Measurements from ENCODE around the gene GZF1. TPM values are rescaled to one million over a fixed set of nuclear protein-coding genes. Genes with fewer than 3 reads are reported as not detected.

Gene GZF1
- total and polyA plus RNA-seq, 2 donors from 2014 or later, result 7.7 to 14.1 TPM

DNA sequence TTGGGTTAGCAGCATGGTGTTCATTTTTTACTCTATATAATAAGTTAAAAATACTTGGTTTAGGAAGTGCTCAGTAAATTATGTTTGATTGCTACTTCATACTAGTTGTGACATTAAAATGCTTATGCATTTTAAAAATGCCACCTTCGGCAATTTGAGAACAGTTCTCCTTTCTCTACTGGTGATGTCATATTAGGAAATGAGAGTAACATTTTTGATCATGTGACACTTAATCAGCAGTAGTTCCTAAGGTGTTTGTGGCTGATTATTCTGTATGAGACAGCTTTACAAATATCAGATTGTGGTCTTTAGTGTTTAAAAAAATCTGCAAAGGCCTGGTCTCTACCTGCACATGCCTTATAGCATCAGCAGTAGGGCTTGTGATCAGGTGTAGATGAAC, 4.4 kb downstream of the GZF1 start:
- Histone ChIP-seq H3K4me1 (ENCODE audit: control insufficient read depth in 2 of 3, insufficient read depth in 2 of 3, low read depth in 1 of 3, low read length in 3 of 3) (peaks cover 0 to 35% (median 21%) of the 10 kb centered on the region in 3 donors), H3K9me3 (ENCODE audit: control insufficient read depth in 2 of 3, insufficient read depth in 1 of 3, low read length in 3 of 3) (no peaks in the 10 kb centered on the region), H3K9ac (ENCODE audit: low read length in 3 of 3) (peak overlapping the region in 1 of 3 donors; percentile 42), H3K36me3 (ENCODE audit: control insufficient read depth in 2 of 3, insufficient read depth in 3 of 3, low read length in 3 of 3) (peaks cover 9 to 30% (median 20%) of the 10 kb centered on the region in 3 donors), H3K4me3 (ENCODE audit: low read length in 3 of 3) (no peak overlapping the region), H3K27ac (ENCODE audit: low read depth in 2 of 2, low read length in 2 of 2) (no peak overlapping the region), H3K27me3 (ENCODE audit: control insufficient read depth, insufficient read depth, low read length) (no peaks in the 10 kb centered on the region)
- FAIRE-seq (no peak), DNase-seq (no peak)
- intact Hi-C loops (cut with DNase I), result no loop called here
- TF ChIP-seq, protein P1, sequence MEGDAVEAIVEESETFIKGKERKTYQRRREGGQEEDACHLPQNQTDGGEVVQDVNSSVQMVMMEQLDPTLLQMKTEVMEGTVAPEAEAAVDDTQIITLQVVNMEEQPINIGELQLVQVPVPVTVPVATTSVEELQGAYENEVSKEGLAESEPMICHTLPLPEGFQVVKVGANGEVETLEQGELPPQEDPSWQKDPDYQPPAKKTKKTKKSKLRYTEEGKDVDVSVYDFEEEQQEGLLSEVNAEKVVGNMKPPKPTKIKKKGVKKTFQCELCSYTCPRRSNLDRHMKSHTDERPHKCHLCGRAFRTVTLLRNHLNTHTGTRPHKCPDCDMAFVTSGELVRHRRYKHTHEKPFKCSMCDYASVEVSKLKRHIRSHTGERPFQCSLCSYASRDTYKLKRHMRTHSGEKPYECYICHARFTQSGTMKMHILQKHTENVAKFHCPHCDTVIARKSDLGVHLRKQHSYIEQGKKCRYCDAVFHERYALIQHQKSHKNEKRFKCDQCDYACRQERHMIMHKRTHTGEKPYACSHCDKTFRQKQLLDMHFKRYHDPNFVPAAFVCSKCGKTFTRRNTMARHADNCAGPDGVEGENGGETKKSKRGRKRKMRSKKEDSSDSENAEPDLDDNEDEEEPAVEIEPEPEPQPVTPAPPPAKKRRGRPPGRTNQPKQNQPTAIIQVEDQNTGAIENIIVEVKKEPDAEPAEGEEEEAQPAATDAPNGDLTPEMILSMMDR (IDR thresholded peaks at IDR 0.05; ENCODE audit: borderline replicate concordance, extremely low read depth, insufficient read depth), result no peak

DNA sequence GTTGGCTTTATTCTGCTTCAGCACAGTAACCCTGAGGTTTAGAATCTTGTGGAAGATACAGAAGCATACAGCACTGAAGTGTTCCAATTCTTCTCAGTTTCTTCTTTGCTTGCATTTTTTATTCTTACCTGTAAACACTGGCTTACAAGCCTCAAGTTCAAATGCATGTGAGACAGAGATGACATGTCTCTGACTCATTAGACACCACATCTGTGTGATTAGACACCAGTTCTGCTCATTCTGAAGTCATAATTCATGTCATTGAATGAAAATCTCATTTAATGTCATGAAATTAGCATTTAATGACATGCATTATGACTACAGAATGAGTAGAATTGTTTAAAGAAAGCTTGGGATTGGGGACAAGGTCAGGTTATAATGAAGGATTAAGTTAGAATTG, 5.8 kb downstream of the GZF1 start:
- Histone ChIP-seq H3K36me3 (ENCODE audit: control insufficient read depth in 2 of 3, insufficient read depth in 3 of 3, low read length in 3 of 3) (peaks cover 12 to 38% (median 25%) of the 10 kb centered on the region in 3 donors), H3K9ac (ENCODE audit: low read length in 3 of 3) (no peak overlapping the region), H3K27me3 (ENCODE audit: control insufficient read depth, insufficient read depth, low read length) (no peaks in the 10 kb centered on the region), H3K4me3 (ENCODE audit: low read length in 3 of 3) (no peak overlapping the region), H3K27ac (ENCODE audit: low read depth in 2 of 2, low read length in 2 of 2) (no peak overlapping the region), H3K9me3 (ENCODE audit: control insufficient read depth in 2 of 3, insufficient read depth in 1 of 3, low read length in 3 of 3) (no peaks in the 10 kb centered on the region), H3K4me1 (ENCODE audit: control insufficient read depth in 2 of 3, insufficient read depth in 2 of 3, low read depth in 1 of 3, low read length in 3 of 3) (peaks cover 0 to 32% (median 19%) of the 10 kb centered on the region in 3 donors)
- TF ChIP-seq, protein P1 (IDR thresholded peaks at IDR 0.05; ENCODE audit: borderline replicate concordance, extremely low read depth, insufficient read depth), result no peak
- DNase-seq (no peak), FAIRE-seq (no peak)
- intact Hi-C loops (cut with DNase I), result no loop called here

DNA sequence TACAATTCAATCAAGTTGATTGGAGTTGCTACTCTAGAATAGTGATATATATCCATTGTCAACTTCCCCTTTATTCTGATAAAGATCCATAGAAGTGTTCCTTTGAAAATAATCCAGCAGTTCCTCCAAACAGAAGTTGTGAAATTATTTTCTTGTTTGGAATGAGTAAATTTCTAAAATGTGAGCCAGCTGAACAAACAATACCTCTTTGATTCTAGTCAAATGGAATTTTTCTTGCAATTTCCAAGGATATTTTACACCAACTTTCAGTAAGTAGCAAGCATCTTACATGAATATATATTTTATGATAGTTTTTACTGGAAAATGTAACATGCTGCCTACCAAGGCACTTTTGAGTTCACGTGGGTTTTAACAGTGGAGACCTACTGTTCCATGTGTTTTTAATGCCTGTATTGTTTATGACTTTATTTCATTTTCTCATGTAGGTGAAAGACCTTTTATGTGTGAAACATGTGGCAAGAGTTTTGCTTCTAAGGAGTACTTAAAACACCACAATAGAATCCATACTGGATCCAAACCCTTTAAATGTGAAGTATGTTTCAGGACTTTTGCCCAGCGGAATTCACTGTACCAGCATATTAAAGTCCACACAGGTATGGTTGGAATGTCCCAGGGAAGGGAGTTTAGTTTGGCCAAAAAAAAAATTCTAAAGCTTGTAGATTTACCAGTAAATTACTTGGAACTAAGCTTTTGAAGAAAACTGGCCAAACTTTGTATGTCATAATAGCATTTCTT, 6.5 kb downstream of the GZF1 start:
- H3K9me3 ChIP-seq (ENCODE audit: control insufficient read depth in 2 of 3, insufficient read depth in 1 of 3, low read length in 3 of 3), result no peaks in the 10 kb centered on the region
- no peak overlapping the region for H3K4me3 ChIP-seq (ENCODE audit: low read length in 3 of 3)
- no peaks in the 10 kb centered on the region for H3K27me3 ChIP-seq (ENCODE audit: control insufficient read depth, insufficient read depth, low read length)
- no peak overlapping the region for H3K27ac ChIP-seq (ENCODE audit: low read depth in 2 of 2, low read length in 2 of 2)
- H3K36me3 ChIP-seq (ENCODE audit: control insufficient read depth in 2 of 3, insufficient read depth in 3 of 3, low read length in 3 of 3), result peaks cover 12 to 45% (median 28%) of the 10 kb centered on the region in 3 donors
- peaks cover 0 to 25% (median 12%) of the 10 kb centered on the region in 3 donors for H3K4me1 ChIP-seq (ENCODE audit: control insufficient read depth in 2 of 3, insufficient read depth in 2 of 3, low read depth in 1 of 3, low read length in 3 of 3)
- intact Hi-C loops (cut with DNase I), result no loop called here
- DNase-seq (no peak), FAIRE-seq (no peak)
- TF ChIP-seq, protein P1 (IDR thresholded peaks at IDR 0.05; ENCODE audit: borderline replicate concordance, extremely low read depth, insufficient read depth), result no peak
- no peak overlapping the region for H3K9ac ChIP-seq (ENCODE audit: low read length in 3 of 3)

Data from kidney (tissue), 14 donors.